ENCODE measurements around the gene KNDC1.

Gene KNDC1

GRCh38 chr10:133224076-133224475, 64.1 kb downstream of the KNDC1 start:
- H3K36me3 ChIP-seq (ENCODE audit: insufficient read depth, low read length), result no peaks in the 10 kb centered on the region
- H2AFZ ChIP-seq (ENCODE audit: low read length), result no peak overlapping the region
- H3K4me2 ChIP-seq (ENCODE audit: low read length), result no peak overlapping the region
- no peak overlapping the region for H3K4me3 ChIP-seq (ENCODE audit: low read depth, low read length, poor library complexity, severe bottlenecking)
- H3K27ac ChIP-seq (ENCODE audit: low read depth, low read length, poor library complexity, severe bottlenecking), result no peak overlapping the region
- H3K9me2 ChIP-seq (ENCODE audit: low read depth, low read length), result no peaks in the 10 kb centered on the region
- H3K4me1 ChIP-seq (ENCODE audit: insufficient read depth, low read length, severe bottlenecking), result no peaks in the 10 kb centered on the region
- no peaks in the 10 kb centered on the region for H3K79me2 ChIP-seq (ENCODE audit: insufficient read depth, low read length)
- no peaks in the 10 kb centered on the region for H3K9me3 ChIP-seq (ENCODE audit: low read length)
- no peak for TF ChIP-seq EZH2 (IDR thresholded peaks at IDR 0.05; ENCODE audit: borderline replicate concordance, low read length)
- TF ChIP-seq CTCF (IDR thresholded peaks at IDR 0.05; ENCODE audit: low read length), result no peak
- no peaks in the 10 kb centered on the region for H3K27me3 ChIP-seq (ENCODE audit: insufficient read depth, low read length)
- H3F3A ChIP-seq (ENCODE audit: insufficient read depth, low read length), result no peaks in the 10 kb centered on the region
- H3K9ac ChIP-seq (ENCODE audit: low read length), result no peak overlapping the region
- H4K20me1 ChIP-seq (ENCODE audit: insufficient read depth, low read length), result no peaks in the 10 kb centered on the region

- H3K79me2 ChIP-seq (ENCODE audit: insufficient read depth, low read length), result no peaks in the 10 kb centered on the region
- no peak overlapping the region for H3K4me2 ChIP-seq (ENCODE audit: low read length)
- no peaks in the 10 kb centered on the region for H3F3A ChIP-seq (ENCODE audit: insufficient read depth, low read length)
- no peaks in the 10 kb centered on the region for H3K4me1 ChIP-seq (ENCODE audit: insufficient read depth, low read length, severe bottlenecking)
- H3K4me3 ChIP-seq (ENCODE audit: low read depth, low read length, poor library complexity, severe bottlenecking), result no peak overlapping the region
- no peak overlapping the region for H2AFZ ChIP-seq (ENCODE audit: low read length)
- H3K9ac ChIP-seq (ENCODE audit: low read length), result no peak overlapping the region
- TF ChIP-seq CTCF (IDR thresholded peaks at IDR 0.05; ENCODE audit: low read length) (no peak), EZH2 (IDR thresholded peaks at IDR 0.05; ENCODE audit: borderline replicate concordance, low read length) (no peak)
- H3K27me3 ChIP-seq (ENCODE audit: insufficient read depth, low read length), result no peaks in the 10 kb centered on the region
- H3K27ac ChIP-seq (ENCODE audit: low read depth, low read length, poor library complexity, severe bottlenecking), result no peak overlapping the region
- H4K20me1 ChIP-seq (ENCODE audit: insufficient read depth, low read length), result no peaks in the 10 kb centered on the region
- no peaks in the 10 kb centered on the region for H3K9me2 ChIP-seq (ENCODE audit: low read depth, low read length)
- no peaks in the 10 kb centered on the region for H3K36me3 ChIP-seq (ENCODE audit: insufficient read depth, low read length)
- no peaks in the 10 kb centered on the region for H3K9me3 ChIP-seq (ENCODE audit: low read length)
Measured at GRCh38 chr10:133224756-133225372, 64.8 kb downstream of the KNDC1 start.

GRCh38 chr10:133225707-133226191, 65.7 kb downstream of the KNDC1 start:
- no peak overlapping the region for H3K9ac ChIP-seq (ENCODE audit: low read length)
- H3K27me3 ChIP-seq (ENCODE audit: insufficient read depth, low read length), result no peaks in the 10 kb centered on the region
- no peak overlapping the region for H3K4me3 ChIP-seq (ENCODE audit: low read depth, low read length, poor library complexity, severe bottlenecking)
- H3K9me2 ChIP-seq (ENCODE audit: low read depth, low read length), result no peaks in the 10 kb centered on the region
- no peaks in the 10 kb centered on the region for H3F3A ChIP-seq (ENCODE audit: insufficient read depth, low read length)
- no peak overlapping the region for H2AFZ ChIP-seq (ENCODE audit: low read length)
- H3K9me3 ChIP-seq (ENCODE audit: low read length), result no peaks in the 10 kb centered on the region
- no peak overlapping the region for H3K4me2 ChIP-seq (ENCODE audit: low read length)
- no peak for TF ChIP-seq EZH2 (IDR thresholded peaks at IDR 0.05; ENCODE audit: borderline replicate concordance, low read length)
- TF ChIP-seq CTCF (IDR thresholded peaks at IDR 0.05; ENCODE audit: low read length), result no peak
- H3K27ac ChIP-seq (ENCODE audit: low read depth, low read length, poor library complexity, severe bottlenecking), result no peak overlapping the region
- H4K20me1 ChIP-seq (ENCODE audit: insufficient read depth, low read length), result no peaks in the 10 kb centered on the region
- H3K36me3 ChIP-seq (ENCODE audit: insufficient read depth, low read length), result no peaks in the 10 kb centered on the region
- H3K4me1 ChIP-seq (ENCODE audit: insufficient read depth, low read length, severe bottlenecking), result no peaks in the 10 kb centered on the region
- no peaks in the 10 kb centered on the region for H3K79me2 ChIP-seq (ENCODE audit: insufficient read depth, low read length)
